ENCODE measurements around the gene TMEM273. TPM values are rescaled to one million over a fixed set of nuclear protein-coding genes. Genes with fewer than 3 reads are reported as not detected.
A peak's percentile ranks its signal among the peaks of the same experiment; 100 is the strongest.

The TMEM273 gene
- total RNA-seq, 1 experiment from 2014 or later, result not detected

GRCh38 chr10:49182776-49183175, 5.4 kb downstream of the TMEM273 start:
- in situ Hi-C loops (cut with HindIII; ENCODE audit: low pct_unique_long_range_greater_than_20kb, low sequenced_read_pairs), result no loop called here
- no peak for DNase-seq (ENCODE audit: low read depth, low spot score)

- no peak for DNase-seq (ENCODE audit: low read depth, low spot score)
These were observed 7.7 kb downstream of the TMEM273 start for GRCh38 chr10:49180444-49180860.

GRCh38 chr10:49179699-49180443, 8.3 kb downstream of the TMEM273 start:
- no peak for DNase-seq (ENCODE audit: low read depth, low spot score)
- in situ Hi-C loops (cut with HindIII; ENCODE audit: low pct_unique_long_range_greater_than_20kb, low sequenced_read_pairs), result no loop called here

More at GRCh38 chr10:49180444-49180860, 7.7 kb downstream of the TMEM273 start:
- in situ Hi-C loops (cut with HindIII; ENCODE audit: low pct_unique_long_range_greater_than_20kb, low sequenced_read_pairs), result no loop called here

- in situ Hi-C loops (cut with HindIII; ENCODE audit: low pct_unique_long_range_greater_than_20kb, low sequenced_read_pairs), result no loop called here
- DNase-seq (ENCODE audit: low read depth, low spot score), result no peak
These were observed 9.4 kb downstream of the TMEM273 start for GRCh38 chr10:49178489-49179471.

GRCh38 chr10:49177391-49178355, 10.5 kb downstream of the TMEM273 start:
- peak; percentile 10 for DNase-seq (ENCODE audit: low read depth, low spot score)
- in situ Hi-C loops (cut with HindIII; ENCODE audit: low pct_unique_long_range_greater_than_20kb, low sequenced_read_pairs), result no loop called here

GRCh38 chr10:49176310-49177268, 11.6 kb downstream of the TMEM273 start:
- no peak for DNase-seq (ENCODE audit: low read depth, low spot score)
- in situ Hi-C loops (cut with HindIII; ENCODE audit: low pct_unique_long_range_greater_than_20kb, low sequenced_read_pairs), result no loop called here

GRCh38 chr10:49175587-49176309, 12.4 kb downstream of the TMEM273 start:
- in situ Hi-C loops (cut with HindIII; ENCODE audit: low pct_unique_long_range_greater_than_20kb, low sequenced_read_pairs), result no loop called here
- DNase-seq (ENCODE audit: low read depth, low spot score), result no peak

GRCh38 chr10:49174926-49175500, 13.2 kb downstream of the TMEM273 start:
- in situ Hi-C loops (cut with HindIII; ENCODE audit: low pct_unique_long_range_greater_than_20kb, low sequenced_read_pairs), result no loop called here
- DNase-seq (ENCODE audit: low read depth, low spot score), result no peak

- no peak for DNase-seq (ENCODE audit: low read depth, low spot score)
- in situ Hi-C loops (cut with HindIII; ENCODE audit: low pct_unique_long_range_greater_than_20kb, low sequenced_read_pairs), result no loop called here
These were observed 13.8 kb downstream of the TMEM273 start for GRCh38 chr10:49174261-49174925.

- no peak for DNase-seq (ENCODE audit: low read depth, low spot score)
- in situ Hi-C loops (cut with HindIII; ENCODE audit: low pct_unique_long_range_greater_than_20kb, low sequenced_read_pairs), result no loop called here
These were observed 14.3 kb downstream of the TMEM273 start for GRCh38 chr10:49173853-49174252.

- in situ Hi-C loops (cut with HindIII; ENCODE audit: low pct_unique_long_range_greater_than_20kb, low sequenced_read_pairs), result no loop called here
- no peak for DNase-seq (ENCODE audit: low read depth, low spot score)
These were observed 14.9 kb downstream of the TMEM273 start for GRCh38 chr10:49173201-49173772.

- DNase-seq (ENCODE audit: low read depth, low spot score), result no peak
- in situ Hi-C loops (cut with HindIII; ENCODE audit: low pct_unique_long_range_greater_than_20kb, low sequenced_read_pairs), result no loop called here
These were observed 15.4 kb downstream of the TMEM273 start for GRCh38 chr10:49172777-49173132.

GRCh38 chr10:49172061-49172776, 16.0 kb downstream of the TMEM273 start:
- no peak for DNase-seq (ENCODE audit: low read depth, low spot score)
- in situ Hi-C loops (cut with HindIII; ENCODE audit: low pct_unique_long_range_greater_than_20kb, low sequenced_read_pairs), result no loop called here

- no peak for DNase-seq (ENCODE audit: low read depth, low spot score)
- in situ Hi-C loops (cut with HindIII; ENCODE audit: low pct_unique_long_range_greater_than_20kb, low sequenced_read_pairs), result no loop called here
These were observed 16.7 kb downstream of the TMEM273 start for GRCh38 chr10:49171326-49172060.
